Gastroesophageal sphincter (tissue), 4 donors: ENCODE measurements around the gene CASP8AP2. TPM values are rescaled to one million over a fixed set of nuclear protein-coding genes. Genes with fewer than 3 reads are reported as not detected.

ENCODE experiments used
- ATAC-seq: fragments of 150-250 bp; one replicate; pipeline ENCODE4 v1.9.1; 2016; ENCODE audit warnings: mild to moderate bottlenecking, moderate library complexity
- H3K27ac ChIP-seq, 4 donors: fragments of 200-600 bp; sonication (generic) in 3 of 4; 1 replicate in 3 of 4; 2 replicates in 1 of 4; pipeline ENCODE4 v1.5.1; 2016 to 2019
- H3K27me3 ChIP-seq: fragments of 200-600 bp; sonication (generic); one replicate; pipeline ENCODE4 v1.5.1; 2019
- H3K36me3 ChIP-seq, 2 donors: fragments of 200-600 bp; sonication (generic); one replicate each; pipeline ENCODE4 v1.5.1; 2019; ENCODE audit warnings: control low read depth in 1 of 2
- H3K4me1 ChIP-seq, 3 donors: fragments of 200-600 bp; sonication (generic); 1 replicate in 2 of 3; 2 replicates in 1 of 3; pipeline ENCODE4 v1.5.1; 2016 to 2019; ENCODE audit warnings: control low read depth in 2 of 3
- H3K4me3 ChIP-seq, 2 donors: fragments of 200-600 bp; sonication (generic); one replicate each; pipeline ENCODE4 v1.5.1; 2019; ENCODE audit warnings: mild to moderate bottlenecking in 1 of 2, moderate library complexity in 1 of 2
- H3K9me3 ChIP-seq, 3 donors: fragments of 200-600 bp; sonication (generic); one replicate each; pipeline ENCODE4 v1.5.1; 2017 to 2019; ENCODE audit warnings: control low read depth in 2 of 3
- EP300 ChIP-seq: sonication (generic); formaldehyde crosslinking; IDR thresholded peaks from one replicate; pipeline ENCODE4 v1.6.1; 2017; ENCODE audit warnings: antibody characterized with exemption, mild to moderate bottlenecking
- POLR2A ChIP-seq, 2 donors: fragments of 450-650 bp; IDR thresholded peaks; one replicate each; pipeline ENCODE4 v1.6.1; 2017; ENCODE audit warnings: antibody characterized with exemption in 2 of 2, mild to moderate bottlenecking in 2 of 2, moderate library complexity in 1 of 2
- POLR2AphosphoS5 ChIP-seq: sonication (generic); formaldehyde crosslinking; IDR thresholded peaks from one replicate; pipeline ENCODE4 v1.6.1; 2017; ENCODE audit warnings: antibody characterized with exemption
- WGBS, 2 donors: methylation state at CpG; one replicate each; pipeline ENCODE4 v1.1.5; 2018; ENCODE audit warnings: low coverage in 1 of 2; 5-methylcytosine and 5-hydroxymethylcytosine counted together
- total RNA-seq, 4 donors: library from RNA; depleted of rRNA; stranded (reverse); fragments of >200 nt; gene quantifications; one replicate each; pipeline ENCODE4 v1.1.0, GENCODE V29; 2016
- TF ChIP-seq, protein P1 (sequence below), 4 experiments: fragments of 200-600 bp in 2 of 4; fragments of 450-650 bp in 2 of 4; sonication (generic) in 1 of 4; IDR thresholded peaks; one replicate each; pipeline ENCODE4 v1.5.1; 2017 to 2019; ENCODE audit warnings: antibody characterized with exemption in 4 of 4, mild to moderate bottlenecking in 2 of 4, moderate library complexity in 2 of 4

The CASP8AP2 gene
- total RNA-seq, 4 donors from 2014 or later: 14.1 to 26.6 (median 20.4) TPM

DNA sequence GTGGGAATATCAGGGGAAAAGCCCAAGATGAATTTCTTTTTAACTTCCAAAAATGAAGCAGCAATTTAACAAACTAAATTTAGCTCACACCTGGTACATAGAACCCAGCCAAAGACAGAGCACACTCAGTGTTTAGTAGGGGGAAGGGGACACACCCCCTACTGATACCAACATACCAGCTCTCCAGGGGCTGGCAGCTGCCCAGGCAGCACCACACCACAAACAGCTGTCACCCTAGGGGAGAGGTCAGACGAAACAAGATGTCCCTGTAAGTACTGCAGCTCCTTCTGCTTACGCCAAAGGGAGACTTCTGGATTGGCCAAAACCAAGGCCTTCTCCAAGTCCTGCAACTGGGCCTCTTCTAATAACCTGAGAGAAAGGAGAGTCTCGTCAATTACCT is 36.1 kb upstream of the CASP8AP2 start:
- TF ChIP-seq EP300 (no peak), POLR2AphosphoS5 (no peak), POLR2A (IDR thresholded peaks at IDR 0.05) (no peak)
- TF ChIP-seq, protein P1, sequence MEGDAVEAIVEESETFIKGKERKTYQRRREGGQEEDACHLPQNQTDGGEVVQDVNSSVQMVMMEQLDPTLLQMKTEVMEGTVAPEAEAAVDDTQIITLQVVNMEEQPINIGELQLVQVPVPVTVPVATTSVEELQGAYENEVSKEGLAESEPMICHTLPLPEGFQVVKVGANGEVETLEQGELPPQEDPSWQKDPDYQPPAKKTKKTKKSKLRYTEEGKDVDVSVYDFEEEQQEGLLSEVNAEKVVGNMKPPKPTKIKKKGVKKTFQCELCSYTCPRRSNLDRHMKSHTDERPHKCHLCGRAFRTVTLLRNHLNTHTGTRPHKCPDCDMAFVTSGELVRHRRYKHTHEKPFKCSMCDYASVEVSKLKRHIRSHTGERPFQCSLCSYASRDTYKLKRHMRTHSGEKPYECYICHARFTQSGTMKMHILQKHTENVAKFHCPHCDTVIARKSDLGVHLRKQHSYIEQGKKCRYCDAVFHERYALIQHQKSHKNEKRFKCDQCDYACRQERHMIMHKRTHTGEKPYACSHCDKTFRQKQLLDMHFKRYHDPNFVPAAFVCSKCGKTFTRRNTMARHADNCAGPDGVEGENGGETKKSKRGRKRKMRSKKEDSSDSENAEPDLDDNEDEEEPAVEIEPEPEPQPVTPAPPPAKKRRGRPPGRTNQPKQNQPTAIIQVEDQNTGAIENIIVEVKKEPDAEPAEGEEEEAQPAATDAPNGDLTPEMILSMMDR (IDR thresholded peaks at IDR 0.05): no peak

DNA sequence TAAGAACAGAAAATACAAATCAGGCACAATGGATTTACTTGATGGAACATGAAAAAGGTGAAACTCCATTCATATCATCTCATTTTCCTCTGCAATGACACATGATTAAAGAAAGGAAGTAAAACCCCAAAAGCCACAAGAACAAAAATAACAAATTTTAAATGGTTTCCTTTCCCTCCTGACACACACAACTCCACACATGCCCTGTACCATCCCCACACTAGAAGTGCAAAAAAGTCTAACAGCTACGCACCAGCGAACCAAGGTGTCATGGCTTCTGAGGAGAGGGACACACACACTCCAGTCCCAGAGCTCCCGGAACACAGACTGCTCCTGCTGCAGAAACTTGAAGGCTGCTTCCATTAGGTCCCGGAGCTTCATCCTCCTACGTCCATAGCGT is 35.4 kb upstream of the CASP8AP2 start:
- TF ChIP-seq POLR2AphosphoS5: no peak
- TF ChIP-seq, protein P1 (IDR thresholded peaks at IDR 0.05): no peak
- no peak for TF ChIP-seq POLR2A (IDR thresholded peaks at IDR 0.05)
- no peak for TF ChIP-seq EP300

More for the DNA sequence above, 36.1 kb upstream of the CASP8AP2 start:
- Histone ChIP-seq H3K36me3 (peaks cover 0 to 86% of the 10 kb centered on the region in 2 donors), H3K27ac (no peak overlapping the region), H3K4me1 (no peaks in the 10 kb centered on the region), H3K9me3 (no peaks in the 10 kb centered on the region), H3K4me3 (no peak overlapping the region), H3K27me3 (no peaks in the 10 kb centered on the region)
- 88% methylated on average over 1 of the region's 3 CpGs; no CpG with 5 or more reads in 1 of the 2 donors for WGBS, 2 donors
- ATAC-seq: no peak

DNA sequence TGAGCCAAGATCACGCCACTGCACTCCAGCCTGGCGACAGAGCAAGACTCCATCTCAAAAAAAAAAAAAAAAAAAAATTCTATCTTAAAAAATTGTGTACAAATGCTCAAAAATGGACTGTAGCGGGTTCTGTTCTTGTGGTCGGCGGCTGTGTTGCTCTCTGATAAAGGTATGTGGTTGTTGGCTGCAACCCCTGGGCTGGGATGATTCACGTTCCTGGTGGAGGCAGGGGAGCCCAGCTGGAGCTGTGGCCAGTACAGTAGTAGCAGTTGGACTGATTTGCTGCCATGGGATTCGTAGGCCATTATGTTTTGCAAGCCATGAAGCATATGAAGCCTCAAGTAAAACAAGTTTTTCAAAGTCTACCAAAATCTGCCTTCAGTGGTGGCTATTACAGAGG is 32.4 kb upstream of the CASP8AP2 start:
- WGBS, 2 donors: 82 to 91% methylated on average over 4 to 5 of the region's 7 CpGs
- no peaks in the 10 kb centered on the region for H3K4me1 ChIP-seq
- no peak overlapping the region for H3K4me3 ChIP-seq
- no peak for ATAC-seq
- TF ChIP-seq POLR2A (IDR thresholded peaks at IDR 0.05) (no peak), POLR2AphosphoS5 (no peak), EP300 (no peak)
- TF ChIP-seq, protein P1 (IDR thresholded peaks at IDR 0.05): no peak
- H3K9me3 ChIP-seq: no peaks in the 10 kb centered on the region
- no peaks in the 10 kb centered on the region for H3K27me3 ChIP-seq
- no peak overlapping the region for H3K27ac ChIP-seq
- peaks cover 0 to 83% of the 10 kb centered on the region in 2 donors for H3K36me3 ChIP-seq

More for the DNA sequence above, 35.4 kb upstream of the CASP8AP2 start:
- Histone ChIP-seq H3K9me3 (no peaks in the 10 kb centered on the region), H3K27ac (no peak overlapping the region), H3K4me1 (no peaks in the 10 kb centered on the region), H3K27me3 (no peaks in the 10 kb centered on the region), H3K4me3 (no peak overlapping the region), H3K36me3 (peaks cover 0 to 86% of the 10 kb centered on the region in 2 donors)
- WGBS, 2 donors: 92 to 96% methylated on average over 5 to 6 of the region's 6 CpGs
- ATAC-seq: no peak

DNA sequence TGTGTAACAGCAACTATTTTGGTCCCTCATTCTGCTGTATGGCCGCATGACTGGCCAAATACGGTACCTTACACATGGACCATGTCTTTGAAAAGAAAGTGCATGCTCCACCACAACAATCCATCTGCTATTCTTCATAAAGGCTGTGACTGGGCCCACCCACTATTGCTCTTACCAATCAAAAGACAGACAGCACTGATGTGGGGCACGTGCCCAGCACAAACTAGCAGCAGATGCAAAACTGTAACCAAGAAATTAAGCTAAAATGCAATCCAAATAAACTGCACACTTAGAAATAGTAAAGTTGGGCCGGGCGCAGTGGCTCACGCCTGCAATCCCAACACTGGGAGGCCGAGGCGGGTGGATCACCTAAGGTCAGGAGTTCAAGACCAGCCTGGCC is 30.6 kb upstream of the CASP8AP2 start:
- Histone ChIP-seq H3K9me3 (no peaks in the 10 kb centered on the region), H3K4me3 (no peak overlapping the region), H3K36me3 (peaks cover 0 to 77% of the 10 kb centered on the region in 2 donors), H3K27ac (no peak overlapping the region), H3K4me1 (no peaks in the 10 kb centered on the region), H3K27me3 (no peaks in the 10 kb centered on the region)
- WGBS, 2 donors: 94 to 100% methylated on average over 6 to 7 of the region's 8 CpGs
- TF ChIP-seq POLR2A (IDR thresholded peaks at IDR 0.05) (no peak), POLR2AphosphoS5 (no peak), EP300 (no peak)
- TF ChIP-seq, protein P1 (IDR thresholded peaks at IDR 0.05): no peak
- ATAC-seq: no peak

DNA sequence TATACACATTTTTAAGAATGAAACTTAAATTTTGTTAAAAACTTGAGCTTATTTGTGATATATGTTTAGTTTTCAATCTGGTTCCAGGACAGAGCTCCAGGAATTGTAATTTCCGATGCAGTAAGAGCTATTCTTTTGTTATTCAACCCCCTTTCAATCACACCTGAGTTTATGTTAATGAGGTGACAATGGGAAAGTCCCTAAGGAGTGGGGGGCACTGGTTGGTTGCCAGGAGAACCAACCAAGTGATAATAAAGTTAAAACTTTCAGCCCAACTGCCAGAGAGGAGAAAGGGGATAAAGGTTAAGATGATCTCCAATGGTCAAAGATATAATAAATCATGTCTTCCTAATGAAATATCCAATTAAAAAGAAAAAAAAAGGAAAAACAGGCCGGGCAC is 29.9 kb upstream of the CASP8AP2 start:
- Histone ChIP-seq H3K4me1 (no peaks in the 10 kb centered on the region), H3K27me3 (no peaks in the 10 kb centered on the region), H3K27ac (no peak overlapping the region), H3K9me3 (no peaks in the 10 kb centered on the region), H3K4me3 (no peak overlapping the region), H3K36me3 (peaks cover 0 to 71% of the 10 kb centered on the region in 2 donors)
- ATAC-seq: no peak
- WGBS, 2 donors: 64 to 86% methylated on average over 1 to 2 of the region's 2 CpGs
- TF ChIP-seq EP300 (no peak), POLR2AphosphoS5 (no peak), POLR2A (IDR thresholded peaks at IDR 0.05) (no peak)
- TF ChIP-seq, protein P1 (IDR thresholded peaks at IDR 0.05): no peak
